PFSK-1 (cell line): Measurements from ENCODE around the gene DHRS9.

Experiments
- FOXP2 ChIP-seq: optimal IDR thresholded peaks from 2 replicates; pipeline ENCODE3; 2011; ENCODE audit warnings: borderline replicate concordance, control low read depth, inconsistent platforms; ENCODE audit not compliant: insufficient read depth; ENCODE audit errors: extremely low read length, extremely low read depth
- POLR2AphosphoS5 ChIP-seq: IDR thresholded peaks from 2 replicates; pipeline ENCODE4 v1.6.1; 2012; ENCODE audit warnings: low read depth, mild to moderate bottlenecking, control low read depth, low read length, moderate library complexity
- SIN3A ChIP-seq: IDR thresholded peaks from 2 replicates; pipeline ENCODE4 v1.6.1; 2012; ENCODE audit warnings: mild to moderate bottlenecking, low read length, moderate library complexity, borderline replicate concordance; ENCODE audit not compliant: insufficient read depth
- TAF1 ChIP-seq: IDR thresholded peaks from 2 replicates; pipeline ENCODE4 v1.6.1; 2012; ENCODE audit warnings: low read length, control low read depth, borderline replicate concordance; ENCODE audit not compliant: insufficient read depth
- TF ChIP-seq, protein P1 (sequence below), 2 experiments: IDR thresholded peaks; 2 replicates each; pipeline versions ENCODE4 v1.6.1 to v1.8.0; 2011 to 2012; ENCODE audit warnings: low read depth in 2 of 2, low read length in 2 of 2, control low read depth in 1 of 2, inconsistent platforms in 1 of 2, mild to moderate bottlenecking in 1 of 2, moderate library complexity in 1 of 2; ENCODE audit not compliant: insufficient read depth in 1 of 2

Gene DHRS9

DNA sequence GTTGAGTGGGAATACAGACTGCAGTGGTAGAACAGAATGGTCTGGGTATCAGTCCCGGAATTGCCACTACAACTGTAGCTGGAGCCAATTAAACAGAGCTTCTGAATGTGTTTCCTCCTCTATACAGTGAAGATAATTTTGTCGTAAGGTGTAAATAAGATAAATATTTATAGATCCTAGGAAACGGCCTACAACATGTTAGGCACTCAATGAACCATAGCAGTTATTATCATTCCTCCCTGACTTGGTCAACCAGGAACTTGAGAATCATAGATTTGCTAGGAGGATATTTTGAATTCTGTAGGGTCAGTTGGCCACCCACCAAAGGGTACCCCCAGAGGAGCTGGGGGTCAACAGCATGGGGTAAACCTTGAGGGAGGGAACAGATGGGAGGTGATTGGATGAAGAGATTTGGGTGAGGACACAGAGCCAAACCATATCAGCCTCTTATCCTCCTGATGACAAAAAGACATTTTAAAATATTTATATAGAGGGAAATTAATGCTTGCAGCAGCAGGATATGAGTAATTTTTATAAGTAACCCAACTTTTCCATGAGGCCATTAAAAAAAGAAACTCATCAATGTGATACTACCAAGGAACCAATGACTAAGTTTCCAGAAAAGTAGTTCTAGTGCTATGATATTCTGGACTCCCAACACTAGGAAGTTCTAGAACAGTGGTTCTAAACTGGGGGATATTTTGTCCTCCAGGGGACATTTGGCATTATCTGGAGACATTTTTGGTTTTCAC is 4.0 kb downstream of the DHRS9 start:
- no peak for TF ChIP-seq TAF1
- TF ChIP-seq, protein P1, sequence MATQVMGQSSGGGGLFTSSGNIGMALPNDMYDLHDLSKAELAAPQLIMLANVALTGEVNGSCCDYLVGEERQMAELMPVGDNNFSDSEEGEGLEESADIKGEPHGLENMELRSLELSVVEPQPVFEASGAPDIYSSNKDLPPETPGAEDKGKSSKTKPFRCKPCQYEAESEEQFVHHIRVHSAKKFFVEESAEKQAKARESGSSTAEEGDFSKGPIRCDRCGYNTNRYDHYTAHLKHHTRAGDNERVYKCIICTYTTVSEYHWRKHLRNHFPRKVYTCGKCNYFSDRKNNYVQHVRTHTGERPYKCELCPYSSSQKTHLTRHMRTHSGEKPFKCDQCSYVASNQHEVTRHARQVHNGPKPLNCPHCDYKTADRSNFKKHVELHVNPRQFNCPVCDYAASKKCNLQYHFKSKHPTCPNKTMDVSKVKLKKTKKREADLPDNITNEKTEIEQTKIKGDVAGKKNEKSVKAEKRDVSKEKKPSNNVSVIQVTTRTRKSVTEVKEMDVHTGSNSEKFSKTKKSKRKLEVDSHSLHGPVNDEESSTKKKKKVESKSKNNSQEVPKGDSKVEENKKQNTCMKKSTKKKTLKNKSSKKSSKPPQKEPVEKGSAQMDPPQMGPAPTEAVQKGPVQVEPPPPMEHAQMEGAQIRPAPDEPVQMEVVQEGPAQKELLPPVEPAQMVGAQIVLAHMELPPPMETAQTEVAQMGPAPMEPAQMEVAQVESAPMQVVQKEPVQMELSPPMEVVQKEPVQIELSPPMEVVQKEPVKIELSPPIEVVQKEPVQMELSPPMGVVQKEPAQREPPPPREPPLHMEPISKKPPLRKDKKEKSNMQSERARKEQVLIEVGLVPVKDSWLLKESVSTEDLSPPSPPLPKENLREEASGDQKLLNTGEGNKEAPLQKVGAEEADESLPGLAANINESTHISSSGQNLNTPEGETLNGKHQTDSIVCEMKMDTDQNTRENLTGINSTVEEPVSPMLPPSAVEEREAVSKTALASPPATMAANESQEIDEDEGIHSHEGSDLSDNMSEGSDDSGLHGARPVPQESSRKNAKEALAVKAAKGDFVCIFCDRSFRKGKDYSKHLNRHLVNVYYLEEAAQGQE (IDR thresholded peaks at IDR 0.05; ENCODE audit: insufficient read depth in 1 of 2, low read depth in 2 of 2, low read length in 2 of 2) = no peak
- no peak for TF ChIP-seq POLR2AphosphoS5
- no peak for TF ChIP-seq SIN3A
- no peak for TF ChIP-seq FOXP2

DNA sequence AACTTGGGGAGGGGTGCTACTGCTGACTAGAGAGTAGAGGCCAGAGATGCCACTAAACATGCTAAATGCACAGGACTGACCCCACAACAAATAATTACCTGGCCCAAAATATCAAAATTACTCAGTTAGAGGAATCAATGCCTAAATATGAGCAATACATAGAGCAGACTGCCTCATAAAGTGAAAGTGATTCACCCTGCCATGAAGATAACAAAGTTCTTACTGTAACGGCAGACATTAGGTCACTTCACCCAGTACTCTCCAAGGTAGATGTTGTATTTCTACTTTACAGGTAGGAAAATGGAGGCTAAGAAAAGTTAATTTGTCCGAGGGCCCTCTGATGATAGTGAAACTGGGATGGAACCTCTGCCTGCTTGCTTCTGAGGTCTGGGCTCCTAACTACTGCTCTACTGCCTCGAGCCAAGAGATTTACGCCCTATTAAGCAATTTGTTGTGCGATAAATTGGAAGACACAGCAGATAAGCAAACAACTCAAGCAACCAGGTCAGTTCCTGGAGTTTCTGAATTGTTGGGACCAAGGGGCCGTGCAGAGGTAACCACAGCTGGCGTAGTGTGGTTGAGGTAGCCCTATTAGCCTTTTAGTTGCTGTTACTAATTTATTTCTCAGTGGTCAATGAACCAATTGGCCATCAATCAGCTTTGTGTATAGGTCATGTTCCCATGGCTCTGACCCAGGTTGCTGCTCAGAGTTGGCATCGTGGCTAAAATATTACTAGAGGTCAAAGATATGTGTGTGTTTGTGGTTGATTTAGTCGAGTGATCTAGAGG is 4.8 kb downstream of the DHRS9 start:
- no peak for TF ChIP-seq SIN3A
- TF ChIP-seq POLR2AphosphoS5 = no peak
- no peak for TF ChIP-seq TAF1
- TF ChIP-seq, protein P1 (IDR thresholded peaks at IDR 0.05; ENCODE audit: insufficient read depth in 1 of 2, low read depth in 2 of 2, low read length in 2 of 2) = no peak
- TF ChIP-seq FOXP2 = no peak

DNA sequence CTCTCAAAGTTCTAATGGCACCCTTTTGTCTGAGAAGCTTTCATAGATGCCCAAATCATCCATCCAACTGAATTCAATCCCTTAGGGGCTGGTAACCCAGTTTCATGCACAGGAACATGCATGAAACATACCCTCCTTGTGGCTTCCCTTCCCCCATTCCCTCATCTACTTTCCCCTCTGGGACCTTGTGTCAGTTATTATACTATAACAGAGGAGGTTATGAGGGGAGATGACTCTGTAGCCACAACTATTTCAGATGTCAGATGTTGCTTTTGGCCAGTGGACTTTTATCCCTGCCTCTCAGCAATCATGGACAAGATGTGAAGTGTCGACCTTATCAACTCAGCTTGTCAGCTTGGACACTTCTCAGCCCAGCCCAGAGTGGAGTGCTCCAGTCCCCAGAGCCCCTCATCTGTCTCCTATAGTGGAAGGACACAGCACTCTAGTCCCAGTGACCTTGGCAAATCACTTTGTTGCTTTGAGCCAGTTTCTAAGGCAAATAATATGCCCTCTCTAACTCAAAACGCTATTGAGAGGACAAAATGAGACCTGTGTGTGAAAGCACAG is 8.4 kb downstream of the DHRS9 start:
- TF ChIP-seq, protein P1 (IDR thresholded peaks at IDR 0.05; ENCODE audit: insufficient read depth in 1 of 2, low read depth in 2 of 2, low read length in 2 of 2) = no peak
- TF ChIP-seq TAF1 = no peak
- no peak for TF ChIP-seq SIN3A
- no peak for TF ChIP-seq FOXP2
- no peak for TF ChIP-seq POLR2AphosphoS5

DNA sequence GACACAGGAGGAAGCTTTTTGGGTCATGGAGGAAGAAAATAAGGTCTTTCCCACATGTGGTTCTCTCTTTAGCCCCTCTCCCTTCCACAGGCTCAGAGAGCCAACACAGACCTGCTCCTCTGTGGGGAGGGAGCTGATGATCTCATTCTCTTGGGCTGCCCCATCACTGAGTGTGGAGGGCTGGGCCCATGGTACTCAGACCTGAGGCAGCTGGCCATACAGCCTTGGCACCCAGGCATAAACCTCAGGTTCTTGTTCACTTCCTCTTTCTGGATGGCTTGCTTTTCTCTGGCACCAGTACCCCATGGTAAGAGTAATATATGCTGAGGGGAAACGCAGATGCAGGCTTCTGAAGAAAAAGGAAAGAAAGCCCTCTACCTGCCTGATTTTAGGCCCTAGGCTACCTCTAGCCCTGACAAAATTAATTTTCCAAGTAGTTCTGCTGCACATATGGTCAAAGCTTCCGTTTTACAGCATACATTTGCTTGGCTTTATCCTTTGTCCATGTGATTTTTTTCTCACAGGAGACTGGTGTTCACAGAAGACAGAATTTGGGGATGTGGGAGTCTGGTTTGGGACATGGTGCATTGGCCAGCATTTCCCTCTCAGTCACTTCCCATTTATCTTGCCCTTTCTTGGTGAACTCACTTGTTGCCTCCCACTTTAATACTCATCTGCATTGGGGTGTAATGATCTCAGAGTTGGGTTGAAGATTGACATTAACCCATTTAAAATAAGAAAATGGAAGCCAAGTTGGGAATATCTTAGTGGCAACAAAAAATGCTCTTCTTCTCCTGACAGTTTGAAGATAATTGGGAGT is 11.1 kb downstream of the DHRS9 start:
- TF ChIP-seq FOXP2 (no peak), POLR2AphosphoS5 (no peak)

DNA sequence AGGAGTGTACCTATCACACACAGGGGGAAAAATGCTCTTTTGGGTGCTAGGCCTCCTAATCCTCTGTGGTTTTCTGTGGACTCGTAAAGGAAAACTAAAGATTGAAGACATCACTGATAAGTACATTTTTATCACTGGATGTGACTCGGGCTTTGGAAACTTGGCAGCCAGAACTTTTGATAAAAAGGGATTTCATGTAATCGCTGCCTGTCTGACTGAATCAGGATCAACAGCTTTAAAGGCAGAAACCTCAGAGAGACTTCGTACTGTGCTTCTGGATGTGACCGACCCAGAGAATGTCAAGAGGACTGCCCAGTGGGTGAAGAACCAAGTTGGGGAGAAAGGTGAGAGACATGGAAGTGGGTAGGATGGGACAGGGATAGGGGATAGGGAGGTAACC is 12.2 kb downstream of the DHRS9 start:
- TF ChIP-seq POLR2AphosphoS5 (no peak), TAF1 (no peak), FOXP2 (no peak), SIN3A (no peak)
- TF ChIP-seq, protein P1 (IDR thresholded peaks at IDR 0.05; ENCODE audit: insufficient read depth in 1 of 2, low read depth in 2 of 2, low read length in 2 of 2) = no peak
